ENCODE measurements around the gene AMY1C. TPM values are rescaled to one million over a fixed set of nuclear protein-coding genes. Genes with fewer than 3 reads are reported as not detected.

Gene AMY1C
- total and polyA plus RNA-seq, 2 of the 8 experiments (the other 6 are each of a cell fraction or from before 2014, with no cell fraction given), result not detected

GRCh38 chr1:103761896-103762295, 12.2 kb downstream of the AMY1C start:
- CTCF ChIA-PET (ENCODE audit: partially characterized antibody), result no interaction called here
- no peak for TF ChIP-seq BRCA1 (IDR thresholded peaks at IDR 0.05; ENCODE audit: low read depth, low read length)
- no peak for TF ChIP-seq RBBP5 (IDR thresholded peaks at IDR 0.05; ENCODE audit: borderline replicate concordance, low read depth, low read length)
- TF ChIP-seq TBP (IDR thresholded peaks at IDR 0.05; ENCODE audit: low read depth, low read length), result no peak
- no peak for TF ChIP-seq ASH2L (IDR thresholded peaks at IDR 0.05; ENCODE audit: low read length)
- no peak for TF ChIP-seq SP1 (IDR thresholded peaks at IDR 0.05; ENCODE audit: low read depth, low read length)
- TF ChIP-seq JUND (IDR thresholded peaks at IDR 0.05; ENCODE audit: low read length), result no peak
- no peak for TF ChIP-seq SIN3A (conservative IDR thresholded peaks at IDR 0.05 in 1 of 2, IDR thresholded peaks at IDR 0.05 in 1 of 2; ENCODE audit: low read depth in 1 of 2, low read length in 2 of 2)
- TF ChIP-seq RAD21 (IDR thresholded peaks at IDR 0.05 in 1 of 2, conservative IDR thresholded peaks at IDR 0.05 in 1 of 2; ENCODE audit: low read depth in 2 of 2, low read length in 2 of 2), result no peak
- TF ChIP-seq, protein P1, sequence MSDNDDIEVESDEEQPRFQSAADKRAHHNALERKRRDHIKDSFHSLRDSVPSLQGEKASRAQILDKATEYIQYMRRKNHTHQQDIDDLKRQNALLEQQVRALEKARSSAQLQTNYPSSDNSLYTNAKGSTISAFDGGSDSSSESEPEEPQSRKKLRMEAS (IDR thresholded peaks at IDR 0.05), result no peak

More at GRCh38 chr1:103761896-103762295, 12.2 kb downstream of the AMY1C start:
- Histone ChIP-seq H4K20me1 (replicated peaks in 1 of 2; ENCODE audit: control insufficient read depth in 1 of 2, insufficient read depth in 2 of 2, low read length in 2 of 2) (no peaks in the 10 kb centered on the region), H3K27me3 (replicated peaks in 1 of 4; ENCODE audit: control insufficient read depth in 3 of 4, extremely low read depth in 1 of 4, insufficient read depth in 3 of 4, low read length in 3 of 4) (no peaks in the 10 kb centered on the region), H2BK5ac (ENCODE audit: low read depth, low read length) (no peak overlapping the region), H4K91ac (replicated peaks; ENCODE audit: insufficient read length, low read length) (no peak overlapping the region), H2BK15ac (ENCODE audit: low read length) (no peak overlapping the region), H3K36me3 (ENCODE audit: control insufficient read depth in 2 of 4, insufficient read depth in 4 of 4, low read length in 3 of 4) (no peaks in the 10 kb centered on the region), H3K56ac (replicated peaks; ENCODE audit: insufficient read length, low read depth, low read length) (no peak overlapping the region), H2BK12ac (ENCODE audit: low read depth, low read length) (no peak overlapping the region), H2AFZ (ENCODE audit: low read length) (no peak overlapping the region), H3K23ac (ENCODE audit: insufficient read length) (no peak overlapping the region), H3K9me3 (ENCODE audit: insufficient read depth in 2 of 2, low read depth in 1 of 2, low read length in 1 of 2) (peaks cover 0 to 5% of the 10 kb centered on the region in 2 experiments; a peak in 1 of 4 replicates), H3K14ac (ENCODE audit: insufficient read length) (no peak overlapping the region), H3K79me2 (ENCODE audit: control insufficient read depth in 1 of 2, insufficient read depth in 2 of 2, low read length in 2 of 2) (no peaks in the 10 kb centered on the region), H2AK5ac (ENCODE audit: low read depth, low read length) (no peak overlapping the region), H3K23me2 (ENCODE audit: low read depth, low read length) (no peaks in the 10 kb centered on the region), H4K5ac (ENCODE audit: insufficient read length, low read depth, low read length) (no peak overlapping the region), H3K4ac (replicated peaks; ENCODE audit: insufficient read length, low read depth, low read length) (no peak overlapping the region), H4K8ac (ENCODE audit: extremely low read depth, insufficient read depth, low read length) (no peak overlapping the region), H2BK120ac (replicated peaks; ENCODE audit: low read depth, low read length) (no peak overlapping the region), H3K18ac (ENCODE audit: extremely low read depth, low read length) (no peak overlapping the region), H3K27ac (ENCODE audit: low read depth, low read length) (no peak overlapping the region), H3K79me1 (ENCODE audit: low read depth, low read length) (no peaks in the 10 kb centered on the region), H3K4me1 (replicated peaks in 1 of 4; ENCODE audit: control insufficient read depth in 3 of 4, insufficient read depth in 4 of 4, low read length in 3 of 4) (no peaks in the 10 kb centered on the region), H3K4me3 (ENCODE audit: extremely low read depth in 1 of 4, insufficient read depth in 2 of 4, low read depth in 3 of 4, low read length in 4 of 4) (no peak overlapping the region), H3K9ac (replicated peaks in 1 of 4; ENCODE audit: extremely low read depth in 1 of 4, low read depth in 3 of 4, low read length in 3 of 4) (no peak overlapping the region), H3K4me2 (ENCODE audit: insufficient read depth in 1 of 2, low read depth in 2 of 2, low read length in 2 of 2) (no peak overlapping the region), H2BK20ac (ENCODE audit: low read length) (no peak overlapping the region)
- POLR2A ChIA-PET (ENCODE audit: partially characterized antibody), result no interaction called here
- DNase-seq (ENCODE audit: low read depth in 1 of 2, low spot score in 2 of 2) (no peak), FAIRE-seq (no peak)

All from H1 (cell line).